Esophagus (tissue), 2 donors: ENCODE data around the gene REXO4. TPM values are rescaled to one million over a fixed set of nuclear protein-coding genes. Genes with fewer than 3 reads are reported as not detected.
"Not testable (repeated sequence)": the region's sequence is repeated elsewhere in the genome, so short reads cannot be mapped to it uniquely, and the experiment has no call there.

Experiments used
- H3K27ac ChIP-seq, 2 donors: one replicate each; pipeline ENCODE4 v1.5.1; 2013; ENCODE audit warnings: low read depth in 2 of 2, mild to moderate bottlenecking in 2 of 2, inconsistent platforms in 1 of 2, low read length in 1 of 2, moderate library complexity in 1 of 2
- H3K27me3 ChIP-seq, 2 donors: one replicate each; pipeline ENCODE4 v1.6.1; 2013; ENCODE audit warnings: low read length in 2 of 2, control low read depth in 1 of 2, mild to moderate bottlenecking in 1 of 2; ENCODE audit not compliant: insufficient read depth in 2 of 2, control insufficient read depth in 1 of 2
- H3K36me3 ChIP-seq, 2 donors: one replicate each; pipeline ENCODE4 v1.6.1; 2013; ENCODE audit warnings: low read length in 1 of 2; ENCODE audit not compliant: control insufficient read depth in 2 of 2, insufficient read depth in 2 of 2
- H3K4me1 ChIP-seq, 2 donors: one replicate each; pipeline ENCODE4 v1.6.1; 2013; ENCODE audit warnings: low read length in 1 of 2; ENCODE audit not compliant: control insufficient read depth in 2 of 2, insufficient read depth in 2 of 2
- H3K4me3 ChIP-seq, 2 donors: one replicate each; pipeline ENCODE4 v1.5.1; 2013; ENCODE audit warnings: low read length in 2 of 2, mild to moderate bottlenecking in 2 of 2, low read depth in 1 of 2, moderate library complexity in 1 of 2
- H3K9me3 ChIP-seq, 2 donors: one replicate each; pipeline ENCODE4 v1.6.1; 2013; ENCODE audit warnings: mild to moderate bottlenecking in 2 of 2, low read depth in 1 of 2, low read length in 1 of 2, moderate library complexity in 1 of 2; ENCODE audit not compliant: control insufficient read depth in 2 of 2, insufficient read depth in 1 of 2
- WGBS, 2 donors: extraction: QIAGEN DNeasy Blood & Tissue Kit; methylation state at CpG; one replicate each; pipeline ENCODE4 v1.1.7; 2013; 5-methylcytosine and 5-hydroxymethylcytosine counted together
- polyA plus RNA-seq, 2 donors: library from polyadenylated mRNA; stranded (reverse); fragments of 200-250 nt; gene quantifications; one replicate each; pipeline ENCODE4 v1.2.3, GENCODE V29; 2013
- donor health status: healthy with polysubstance abuse.
- donor health status: Bipolar disorder and iron deficiency.

The REXO4 gene
- polyA plus RNA-seq, 2 donors, result 10.6 to 15.2 TPM

DNA sequence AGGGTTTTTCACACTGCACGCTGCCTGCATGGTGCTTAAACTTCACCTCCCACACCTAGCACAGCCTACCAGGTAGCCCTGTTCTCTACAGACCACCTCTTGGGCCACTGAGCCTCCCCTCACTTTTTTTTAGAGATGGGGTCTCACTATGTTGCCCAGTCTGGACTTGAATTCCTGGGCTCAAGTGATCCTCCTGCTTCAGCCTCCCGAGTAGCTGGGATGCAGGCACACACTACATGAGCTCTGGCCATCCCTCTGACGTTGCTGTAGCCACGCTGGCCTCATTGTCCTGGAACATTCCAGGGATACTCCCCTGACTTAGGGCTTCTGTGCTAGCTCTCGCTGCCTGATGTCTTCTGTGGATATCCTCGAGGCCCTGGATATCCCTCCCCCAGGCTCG lies 34.8 kb upstream of the REXO4 start:
- 87 to 90% methylated on average over 7 of the region's 7 CpGs for WGBS, 2 donors
- Histone ChIP-seq H3K4me3 (no peak overlapping the region), H3K36me3 (no peaks in the 10 kb centered on the region), H3K4me1 (no peaks in the 10 kb centered on the region), H3K27me3 (no peaks in the 10 kb centered on the region), H3K27ac (no peak overlapping the region), H3K9me3 (no peaks in the 10 kb centered on the region)

GRCh38 chr9:133451865-133452264 lies 34.1 kb upstream of the REXO4 start:
- not testable (repeated sequence) for H3K4me3 ChIP-seq, H3K36me3 ChIP-seq, H3K27me3 ChIP-seq, H3K9me3 ChIP-seq, H3K27ac ChIP-seq, H3K4me1 ChIP-seq
- WGBS, 2 donors, result 89 to 91% methylated on average over 5 of the region's 5 CpGs

DNA sequence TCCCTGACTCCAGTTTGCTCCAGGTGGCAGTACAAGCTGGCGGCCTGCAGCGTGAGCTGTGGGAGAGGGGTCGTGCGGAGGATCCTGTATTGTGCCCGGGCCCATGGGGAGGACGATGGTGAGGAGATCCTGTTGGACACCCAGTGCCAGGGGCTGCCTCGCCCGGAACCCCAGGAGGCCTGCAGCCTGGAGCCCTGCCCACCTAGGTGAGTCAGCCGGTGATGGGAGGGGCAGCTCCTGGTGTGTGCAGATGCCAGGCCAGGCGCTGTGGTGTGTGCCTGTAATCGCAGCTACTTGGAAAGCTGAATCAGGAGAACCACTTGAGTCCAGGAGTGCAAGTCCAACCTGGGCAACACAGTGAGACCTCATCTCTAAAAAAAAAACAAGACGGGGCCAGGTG lies 31.9 kb upstream of the REXO4 start:
- 62 to 71% methylated on average over 12 of the region's 12 CpGs for WGBS, 2 donors
- Histone ChIP-seq H3K9me3 (no peaks in the 10 kb centered on the region), H3K4me1 (no peaks in the 10 kb centered on the region), H3K36me3 (no peaks in the 10 kb centered on the region), H3K27me3 (no peaks in the 10 kb centered on the region), H3K4me3 (no peak overlapping the region), H3K27ac (no peak overlapping the region)

- WGBS, 2 donors, result 67 to 70% methylated on average over 12 to 13 of the region's 13 CpGs
Measured at GRCh38 chr9:133448487-133448972, 30.7 kb upstream of the REXO4 start.

GRCh38 chr9:133445293-133445969 lies 27.6 kb upstream of the REXO4 start:
- Histone ChIP-seq H3K27me3 (no peaks in the 10 kb centered on the region), H3K36me3 (no peaks in the 10 kb centered on the region), H3K4me1 (no peaks in the 10 kb centered on the region), H3K4me3 (no peak overlapping the region), H3K9me3 (no peaks in the 10 kb centered on the region), H3K27ac (no peak overlapping the region)
- WGBS, 2 donors, result 80 to 82% methylated on average over 22 to 23 of the region's 23 CpGs

More at GRCh38 chr9:133448487-133448972, 30.7 kb upstream of the REXO4 start:
- Histone ChIP-seq H3K4me3 (no peak overlapping the region), H3K27ac (no peak overlapping the region), H3K9me3 (no peaks in the 10 kb centered on the region), H3K4me1 (no peaks in the 10 kb centered on the region), H3K36me3 (no peaks in the 10 kb centered on the region), H3K27me3 (no peaks in the 10 kb centered on the region)

DNA sequence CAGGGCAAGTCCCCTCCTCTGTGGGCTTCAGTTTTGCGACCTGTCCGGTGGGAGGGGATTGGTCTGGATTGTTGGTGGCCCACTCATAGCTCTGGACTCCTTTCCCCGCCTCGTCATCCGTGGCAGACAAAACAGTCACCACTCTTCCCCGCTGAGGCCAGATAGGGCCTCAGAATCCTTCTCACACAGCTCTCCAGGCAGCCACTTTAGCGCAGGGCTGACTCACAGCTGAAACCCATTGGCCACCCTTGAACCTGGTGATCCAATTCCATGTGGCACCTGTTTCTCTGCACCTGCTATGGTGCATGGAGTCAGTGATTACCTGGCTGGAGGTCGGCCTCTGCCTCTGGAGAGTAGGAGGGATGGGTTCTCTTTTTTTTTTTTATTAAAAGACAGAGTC lies 26.2 kb upstream of the REXO4 start:
- Histone ChIP-seq H3K4me3 (no peak overlapping the region), H3K27me3 (no peaks in the 10 kb centered on the region), H3K4me1 (no peaks in the 10 kb centered on the region), H3K36me3 (no peaks in the 10 kb centered on the region), H3K9me3 (no peaks in the 10 kb centered on the region), H3K27ac (no peak overlapping the region)
- 83 to 86% methylated on average over 8 of the region's 8 CpGs for WGBS, 2 donors

GRCh38 chr9:133443248-133443647 lies 25.4 kb upstream of the REXO4 start:
- Histone ChIP-seq H3K4me3 (no peak overlapping the region), H3K36me3 (no peaks in the 10 kb centered on the region), H3K27me3 (no peaks in the 10 kb centered on the region), H3K27ac (no peak overlapping the region), H3K9me3 (no peaks in the 10 kb centered on the region), H3K4me1 (no peaks in the 10 kb centered on the region)
- 91 to 95% methylated on average over 15 of the region's 15 CpGs for WGBS, 2 donors

DNA sequence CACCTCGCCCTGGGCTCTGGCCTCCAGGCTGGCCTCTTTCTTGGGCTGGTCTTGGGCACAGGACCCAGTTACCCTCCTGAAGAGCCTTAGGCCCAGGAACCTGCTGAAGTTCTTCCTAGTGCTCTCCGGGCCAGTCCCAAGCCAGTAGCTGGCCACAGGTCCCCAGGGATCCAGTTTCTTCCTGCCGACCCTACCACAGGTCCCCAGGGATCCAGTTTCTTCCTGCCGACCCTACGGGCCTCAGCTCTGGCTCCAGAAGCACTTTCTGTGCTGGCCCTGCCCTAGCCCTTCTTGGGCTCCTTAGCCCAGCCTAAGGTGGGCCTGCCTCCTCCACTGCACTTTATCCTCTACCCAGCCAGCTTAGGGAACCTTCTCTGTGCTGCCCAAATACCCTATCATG lies 23.8 kb upstream of the REXO4 start:
- Histone ChIP-seq H3K27me3 (no peaks in the 10 kb centered on the region), H3K27ac (no peak overlapping the region), H3K9me3 (no peaks in the 10 kb centered on the region), H3K36me3 (no peaks in the 10 kb centered on the region), H3K4me3 (no peak overlapping the region), H3K4me1 (no peaks in the 10 kb centered on the region)
- WGBS, 2 donors, result 61 to 74% methylated on average over 5 of the region's 5 CpGs

- H3K27ac ChIP-seq, result no peak overlapping the region
- WGBS, 2 donors, result 74 to 77% methylated on average over 11 to 12 of the region's 12 CpGs
- no peak overlapping the region for H3K4me3 ChIP-seq
- no peaks in the 10 kb centered on the region for H3K4me1 ChIP-seq
- no peaks in the 10 kb centered on the region for H3K36me3 ChIP-seq
- H3K9me3 ChIP-seq, result no peaks in the 10 kb centered on the region
- H3K27me3 ChIP-seq, result no peaks in the 10 kb centered on the region
Measured at GRCh38 chr9:133440874-133441273, 23.1 kb upstream of the REXO4 start.

GRCh38 chr9:133439337-133439736 lies 21.5 kb upstream of the REXO4 start:
- Histone ChIP-seq H3K9me3 (no peaks in the 10 kb centered on the region), H3K4me1 (no peaks in the 10 kb centered on the region), H3K27ac (no peak overlapping the region), H3K36me3 (no peaks in the 10 kb centered on the region), H3K27me3 (no peaks in the 10 kb centered on the region), H3K4me3 (no peak overlapping the region)
- WGBS, 2 donors, result 69 to 73% methylated on average over 4 of the region's 4 CpGs
